ENCODE measurements around the gene ATG9B. TPM values are rescaled to one million over a fixed set of nuclear protein-coding genes. Genes with fewer than 3 reads are reported as not detected.

ATG9B gene, protein sequence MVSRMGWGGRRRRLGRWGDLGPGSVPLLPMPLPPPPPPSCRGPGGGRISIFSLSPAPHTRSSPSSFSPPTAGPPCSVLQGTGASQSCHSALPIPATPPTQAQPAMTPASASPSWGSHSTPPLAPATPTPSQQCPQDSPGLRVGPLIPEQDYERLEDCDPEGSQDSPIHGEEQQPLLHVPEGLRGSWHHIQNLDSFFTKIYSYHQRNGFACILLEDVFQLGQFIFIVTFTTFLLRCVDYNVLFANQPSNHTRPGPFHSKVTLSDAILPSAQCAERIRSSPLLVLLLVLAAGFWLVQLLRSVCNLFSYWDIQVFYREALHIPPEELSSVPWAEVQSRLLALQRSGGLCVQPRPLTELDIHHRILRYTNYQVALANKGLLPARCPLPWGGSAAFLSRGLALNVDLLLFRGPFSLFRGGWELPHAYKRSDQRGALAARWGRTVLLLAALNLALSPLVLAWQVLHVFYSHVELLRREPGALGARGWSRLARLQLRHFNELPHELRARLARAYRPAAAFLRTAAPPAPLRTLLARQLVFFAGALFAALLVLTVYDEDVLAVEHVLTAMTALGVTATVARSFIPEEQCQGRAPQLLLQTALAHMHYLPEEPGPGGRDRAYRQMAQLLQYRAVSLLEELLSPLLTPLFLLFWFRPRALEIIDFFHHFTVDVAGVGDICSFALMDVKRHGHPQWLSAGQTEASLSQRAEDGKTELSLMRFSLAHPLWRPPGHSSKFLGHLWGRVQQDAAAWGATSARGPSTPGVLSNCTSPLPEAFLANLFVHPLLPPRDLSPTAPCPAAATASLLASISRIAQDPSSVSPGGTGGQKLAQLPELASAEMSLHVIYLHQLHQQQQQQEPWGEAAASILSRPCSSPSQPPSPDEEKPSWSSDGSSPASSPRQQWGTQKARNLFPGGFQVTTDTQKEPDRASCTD
- total RNA-seq (10 to 100 TPM; 34.6 to 42.2 TPM), polyA plus RNA-seq (10 to 100 TPM in 2 of 3 donors, 1 to 10 TPM in 1; 9.2 to 39.1 (median 24.7) TPM), total RNA-seq (7.2 to 23.8 (median 10.3) reads per million in 6 experiments)

DNA sequence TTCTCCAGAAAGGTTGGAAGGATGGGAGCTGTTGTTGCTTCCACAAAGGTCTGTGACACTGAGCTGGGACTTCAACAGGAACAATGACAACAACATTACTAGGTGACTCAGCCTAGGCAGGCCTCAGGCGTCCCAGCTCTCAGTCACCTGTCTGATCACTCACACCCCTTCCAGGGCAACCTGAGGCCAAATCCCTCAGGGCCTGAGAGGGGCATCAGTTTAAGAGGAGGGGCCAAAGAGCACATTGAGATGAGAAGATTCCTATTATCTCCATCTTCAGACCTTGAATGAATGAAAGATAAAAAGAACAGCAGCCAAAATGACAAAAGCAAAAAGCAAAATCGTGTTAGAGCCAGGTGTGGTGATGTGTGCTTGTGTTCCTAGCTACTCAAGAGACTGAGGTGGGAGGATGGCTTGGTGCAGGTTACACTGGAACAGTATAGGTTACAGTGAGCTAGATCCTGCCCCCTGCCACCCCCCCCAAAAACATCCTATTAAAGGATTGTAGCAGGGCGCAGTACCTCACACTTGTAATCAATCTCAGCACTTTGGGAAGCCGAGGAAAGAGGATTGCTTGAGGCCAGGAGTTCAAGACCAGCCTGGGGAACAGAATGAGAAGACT, at the start of gene ATG9B:
Gene ATG9B (minus strand): TSS at position 60 of the 622 bp plus-strand sequence. CDS start 71 bp downstream, outside the sequence.
- DNase-seq = no peak
- POLR2A ChIA-PET = interaction anchor here (1.0 to 1.4 kb wide), 2 partner anchors 34 to 49 kb away, joined by 3 to 4 read pairs; no protein-coding TSS in a partner anchor
- no peaks in the 10 kb centered on the region for H3K36me3 Mint-ChIP-seq
- H3K9me3 Mint-ChIP-seq = no peaks in the 10 kb centered on the region
- H3K4me1 Mint-ChIP-seq = peaks cover 8 to 22% (median 19%) of the 10 kb centered on the region in 4 donors
- ATAC-seq = no peak
- H3K4me3 Mint-ChIP-seq = no peak within 1 kb of the TSS
- H3K27ac Mint-ChIP-seq = peak within 1 kb of the TSS in 7 of 10 donors; percentile 58 to 100 (median 72)
- peaks cover 0 to 8% (median 0%) of the 10 kb centered on the region in 5 donors for H3K27me3 Mint-ChIP-seq

DNA sequence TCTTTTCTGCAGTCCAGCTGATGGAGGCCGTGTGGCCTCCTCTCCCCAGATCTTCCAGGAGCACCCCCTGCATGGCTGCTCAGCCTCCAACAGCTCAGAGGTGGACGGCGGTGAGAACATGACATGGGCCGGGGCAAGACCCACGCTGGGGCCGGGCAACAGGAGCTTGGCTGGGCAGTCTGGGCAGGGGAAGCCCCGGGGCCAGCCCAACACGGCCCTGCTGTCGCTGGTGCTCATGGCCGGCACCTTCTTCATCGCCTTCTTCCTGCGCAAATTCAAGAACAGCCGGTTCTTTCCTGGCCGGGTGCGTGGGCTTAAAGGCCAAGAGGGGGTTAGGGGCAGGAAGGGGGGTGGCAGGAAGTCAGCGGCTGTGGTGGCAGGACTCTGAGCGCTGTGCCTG, 49.7 kb upstream of the ATG9B start:
- POLR2A ChIA-PET = interaction anchor here (0.6 to 1.4 kb wide), 2 partner anchors 11 to 35 kb away, joined by 4 read pairs; no protein-coding TSS in a partner anchor
- Mint-ChIP-seq H3K36me3 (peaks cover 0 to 45% (median 9%) of the 10 kb centered on the region in 3 donors), H3K4me1 (peaks cover 4 to 11% (median 9%) of the 10 kb centered on the region in 4 donors), H3K9me3 (no peaks in the 10 kb centered on the region), H3K27ac (peak overlapping the region in 1 of 10 donors; percentile 62), H3K27me3 (no peaks in the 10 kb centered on the region), H3K4me3 (no peak overlapping the region)
- no peak for ATAC-seq
- DNase-seq = no peak

DNA sequence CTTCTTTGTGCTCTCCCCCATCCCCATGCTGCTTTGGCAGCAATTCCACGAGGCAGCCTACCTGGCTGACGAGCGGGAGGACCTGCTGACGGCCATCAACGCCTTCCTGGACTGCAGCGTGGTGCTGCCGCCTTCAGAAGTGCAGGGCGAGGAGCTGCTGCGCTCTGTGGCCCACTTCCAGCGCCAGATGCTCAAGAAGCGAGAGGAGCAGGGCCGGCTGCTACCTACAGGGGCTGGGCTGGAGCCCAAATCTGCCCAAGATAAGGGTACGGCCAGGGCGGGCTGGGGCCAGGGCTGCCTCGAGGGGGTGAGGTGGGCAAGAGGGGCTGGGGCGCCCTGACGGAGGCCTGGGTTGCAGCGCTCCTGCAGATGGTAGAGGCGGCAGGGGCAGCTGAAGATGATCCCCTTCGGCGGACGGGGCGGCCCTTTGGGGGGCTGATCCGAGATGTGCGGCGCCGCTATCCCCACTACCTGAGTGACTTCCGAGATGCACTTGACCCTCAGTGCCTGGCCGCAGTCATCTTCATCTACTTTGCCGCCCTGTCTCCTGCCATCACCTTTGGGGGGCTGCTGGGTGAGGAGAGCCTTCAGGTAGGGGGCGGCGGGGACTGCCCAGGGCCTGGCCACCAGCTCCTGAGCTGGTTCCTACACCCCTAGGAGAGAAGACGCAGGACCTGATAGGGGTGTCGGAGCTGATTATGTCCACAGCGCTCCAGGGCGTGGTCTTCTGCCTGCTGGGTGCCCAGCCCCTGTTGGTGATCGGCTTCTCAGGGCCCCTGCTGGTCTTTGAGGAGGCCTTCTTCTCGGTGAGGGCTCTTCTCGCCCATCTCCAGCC, 47.0 kb upstream of the ATG9B start:
- ATAC-seq = no peak
- Mint-ChIP-seq H3K4me1 (no peaks in the 10 kb centered on the region), H3K27me3 (no peaks in the 10 kb centered on the region), H3K4me3 (no peak overlapping the region), H3K9me3 (no peaks in the 10 kb centered on the region), H3K36me3 (peaks cover 0 to 65% (median 9%) of the 10 kb centered on the region in 3 donors), H3K27ac (no peak overlapping the region)
- no peak for DNase-seq
- POLR2A ChIA-PET = interaction anchor here (0.8 kb wide), 1 partner anchor 16 kb away, joined by 3 read pairs; no protein-coding TSS in a partner anchor

DNA sequence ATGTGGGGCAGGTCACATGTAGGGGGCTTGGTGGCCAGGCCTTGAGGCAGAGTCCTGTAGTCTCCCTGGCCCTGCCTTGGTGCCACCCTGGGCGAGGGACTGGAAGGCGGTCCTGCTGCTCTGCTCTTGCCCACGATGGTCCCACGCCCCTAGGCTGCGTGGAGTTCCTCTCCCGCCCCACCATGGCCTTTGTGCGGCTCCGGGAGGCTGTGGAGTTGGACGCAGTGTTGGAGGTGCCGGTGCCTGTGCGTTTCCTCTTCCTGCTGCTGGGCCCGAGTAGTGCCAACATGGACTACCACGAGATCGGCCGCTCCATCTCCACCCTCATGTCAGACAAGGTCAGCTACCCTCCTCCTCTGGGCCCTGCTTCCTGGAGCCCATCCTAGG, 46.3 kb upstream of the ATG9B start:
- POLR2A ChIA-PET = no interaction called here
- ATAC-seq (no peak), DNase-seq (no peak)
- Mint-ChIP-seq H3K27me3 (no peaks in the 10 kb centered on the region), H3K36me3 (peaks cover 0 to 62% (median 9%) of the 10 kb centered on the region in 3 donors), H3K9me3 (no peaks in the 10 kb centered on the region), H3K4me3 (no peak overlapping the region), H3K27ac (no peak overlapping the region), H3K4me1 (no peaks in the 10 kb centered on the region)

DNA sequence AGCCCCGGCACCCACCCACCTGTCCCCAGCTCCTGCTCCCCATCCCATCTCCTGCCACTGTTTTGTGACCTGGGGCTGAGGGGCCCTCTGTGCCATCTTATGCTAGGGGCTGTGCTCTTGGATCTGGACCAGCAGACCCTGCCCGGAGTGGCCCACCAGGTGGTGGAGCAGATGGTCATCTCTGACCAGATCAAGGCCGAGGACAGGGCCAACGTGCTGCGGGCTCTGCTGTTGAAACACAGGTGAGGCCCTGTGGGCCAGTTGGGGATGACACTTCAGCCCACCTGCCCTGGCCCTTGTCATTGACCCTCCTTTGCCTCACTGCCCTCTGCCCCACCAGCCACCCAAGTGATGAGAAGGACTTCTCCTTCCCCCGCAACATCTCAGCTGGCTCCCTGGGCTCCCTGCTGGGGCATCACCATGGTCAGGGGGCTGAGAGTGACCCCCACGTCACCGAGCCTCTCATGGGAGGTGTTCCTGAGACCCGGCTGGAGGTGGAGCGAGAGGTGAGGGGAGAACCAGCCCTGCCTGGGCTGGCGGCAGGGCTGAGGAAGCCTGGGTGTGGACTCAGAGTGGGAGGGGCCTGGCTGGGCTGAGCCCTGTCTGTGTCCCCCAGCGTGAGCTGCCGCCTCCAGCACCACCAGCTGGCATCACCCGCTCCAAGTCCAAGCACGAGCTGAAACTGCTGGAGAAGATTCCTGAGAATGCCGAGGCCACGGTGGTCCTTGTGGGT, 45.7 kb upstream of the ATG9B start:
- POLR2A ChIA-PET = interaction anchor here (1.3 kb wide), 1 partner anchor 13 kb away, joined by 3 read pairs; the partner anchor contains the start of gene TMUB1
- no peak overlapping the region for H3K4me3 Mint-ChIP-seq
- peaks cover 0 to 62% (median 9%) of the 10 kb centered on the region in 3 donors for H3K36me3 Mint-ChIP-seq
- ATAC-seq (no peak), DNase-seq (no peak)
- H3K4me1 Mint-ChIP-seq = no peaks in the 10 kb centered on the region
- no peaks in the 10 kb centered on the region for H3K9me3 Mint-ChIP-seq
- no peaks in the 10 kb centered on the region for H3K27me3 Mint-ChIP-seq
- H3K27ac Mint-ChIP-seq = peak overlapping the region in 1 of 10 donors; percentile 18

DNA sequence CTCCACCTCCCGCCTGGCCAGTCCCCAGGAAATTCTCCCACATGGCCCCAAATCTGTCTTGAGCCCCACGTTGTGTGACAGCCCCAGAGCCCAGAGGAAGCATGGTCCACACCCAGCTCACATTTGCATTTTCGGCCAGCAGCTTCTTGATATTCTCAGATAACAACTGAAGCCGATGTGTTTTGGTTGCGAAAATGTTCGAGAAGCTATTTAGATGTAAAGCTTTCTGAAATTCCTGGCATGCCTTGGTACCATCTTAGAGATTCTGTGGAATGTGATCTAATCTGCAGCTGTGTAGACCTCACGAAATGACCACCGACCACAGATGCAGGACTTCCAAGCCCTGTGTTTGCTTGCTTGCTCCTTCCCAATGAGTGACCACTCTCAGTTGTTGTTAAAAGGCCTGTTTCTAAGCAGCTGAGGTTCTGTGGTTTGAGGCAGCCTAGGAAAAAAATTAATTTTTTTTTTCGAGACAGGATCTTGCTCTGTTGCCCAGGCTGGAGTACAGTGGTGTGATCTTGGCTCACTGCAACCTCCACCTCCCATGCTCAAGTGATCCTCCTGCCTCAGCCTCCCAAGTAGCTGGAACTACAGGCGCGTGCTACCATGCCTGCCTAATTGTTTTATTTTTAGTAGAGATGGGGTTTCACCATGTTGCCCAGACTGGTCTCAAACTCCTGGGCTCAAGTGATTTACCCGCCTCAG, 43.9 kb upstream of the ATG9B start:
- Mint-ChIP-seq H3K4me1 (peaks cover 0 to 2% (median 0%) of the 10 kb centered on the region in 4 donors), H3K9me3 (no peaks in the 10 kb centered on the region), H3K27ac (no peak overlapping the region), H3K4me3 (no peak overlapping the region), H3K27me3 (no peaks in the 10 kb centered on the region), H3K36me3 (peaks cover 0 to 59% (median 9%) of the 10 kb centered on the region in 3 donors)
- POLR2A ChIA-PET = interaction anchor here (1.4 kb wide), 1 partner anchor 21 kb away, joined by 3 read pairs; no protein-coding TSS in a partner anchor
- ATAC-seq (no peak), DNase-seq (no peak)

DNA sequence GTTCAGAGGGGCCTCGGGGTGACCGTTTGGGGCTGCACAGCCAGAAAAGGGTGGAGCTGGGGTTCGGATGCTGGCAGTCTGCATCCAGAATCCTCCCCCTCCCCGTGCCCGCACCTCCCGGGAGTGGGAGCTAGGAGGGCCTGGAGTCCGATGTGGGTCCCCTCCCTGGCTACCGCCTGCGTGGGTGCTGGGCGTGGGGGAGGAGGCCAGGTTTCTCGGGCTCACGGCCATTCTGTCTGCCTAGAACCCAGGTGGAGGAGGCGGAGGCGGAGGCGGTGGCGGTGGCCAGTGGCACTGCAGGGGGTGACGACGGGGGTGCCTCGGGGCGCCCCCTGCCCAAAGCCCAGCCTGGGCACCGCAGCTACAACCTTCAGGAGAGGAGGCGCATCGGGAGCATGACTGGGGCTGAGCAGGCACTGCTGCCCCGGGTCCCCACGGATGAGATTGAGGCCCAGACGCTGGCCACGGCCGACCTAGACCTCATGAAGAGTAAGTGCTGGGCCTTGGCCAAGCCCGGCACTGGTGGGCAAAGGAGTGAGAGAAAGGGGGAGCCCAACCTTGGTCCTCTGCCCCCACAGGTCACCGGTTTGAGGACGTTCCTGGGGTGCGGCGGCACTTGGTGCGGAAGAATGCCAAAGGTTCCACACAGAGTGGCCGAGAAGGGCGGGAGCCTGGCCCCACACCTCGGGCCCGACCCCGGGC, 42.1 kb upstream of the ATG9B start:
- H3K9me3 Mint-ChIP-seq = no peaks in the 10 kb centered on the region
- DNase-seq (no peak), ATAC-seq (no peak)
- no peak overlapping the region for H3K27ac Mint-ChIP-seq
- peaks cover 0 to 46% (median 6%) of the 10 kb centered on the region in 3 donors for H3K36me3 Mint-ChIP-seq
- no peaks in the 10 kb centered on the region for H3K27me3 Mint-ChIP-seq
- no peak overlapping the region for H3K4me3 Mint-ChIP-seq
- H3K4me1 Mint-ChIP-seq = peaks cover 3 to 8% (median 5%) of the 10 kb centered on the region in 4 donors
- POLR2A ChIA-PET = interaction anchor here (1.0 to 1.4 kb wide), 2 partner anchors 20 to 39 kb away, joined by 3 read pairs; no protein-coding TSS in a partner anchor

DNA sequence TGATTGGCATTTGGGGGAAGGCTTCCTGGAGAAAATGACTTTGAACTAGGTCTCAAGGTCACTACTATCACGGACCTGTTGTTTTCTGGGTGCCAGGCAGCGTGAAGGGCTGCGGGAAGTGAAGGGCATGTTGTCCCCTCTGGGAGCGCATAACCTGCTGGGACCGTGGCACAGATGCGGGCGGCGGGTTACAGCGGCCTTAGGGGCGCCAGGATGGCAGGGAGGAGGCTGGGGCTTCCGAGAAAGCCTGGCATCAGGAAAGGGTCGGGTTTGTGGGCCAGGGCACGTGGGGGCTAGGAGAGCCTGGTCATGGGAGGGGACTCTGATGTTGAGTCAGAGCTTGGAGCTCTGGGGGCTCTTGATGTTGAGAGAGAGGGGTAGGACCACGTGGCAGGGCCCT, 41.2 kb upstream of the ATG9B start:
- peaks cover 0 to 43% (median 6%) of the 10 kb centered on the region in 3 donors for H3K36me3 Mint-ChIP-seq
- H3K9me3 Mint-ChIP-seq = no peaks in the 10 kb centered on the region
- peak overlapping the region in 1 of 10 donors; percentile 46 for H3K27ac Mint-ChIP-seq
- H3K27me3 Mint-ChIP-seq = no peaks in the 10 kb centered on the region
- POLR2A ChIA-PET = interaction anchor here (1.0 kb wide), 1 partner anchor 40 kb away, joined by 3 read pairs; no protein-coding TSS in a partner anchor
- no peak overlapping the region for H3K4me3 Mint-ChIP-seq
- ATAC-seq = no peak
- peaks cover 7 to 17% (median 12%) of the 10 kb centered on the region in 4 donors for H3K4me1 Mint-ChIP-seq
- no peak for DNase-seq

DNA sequence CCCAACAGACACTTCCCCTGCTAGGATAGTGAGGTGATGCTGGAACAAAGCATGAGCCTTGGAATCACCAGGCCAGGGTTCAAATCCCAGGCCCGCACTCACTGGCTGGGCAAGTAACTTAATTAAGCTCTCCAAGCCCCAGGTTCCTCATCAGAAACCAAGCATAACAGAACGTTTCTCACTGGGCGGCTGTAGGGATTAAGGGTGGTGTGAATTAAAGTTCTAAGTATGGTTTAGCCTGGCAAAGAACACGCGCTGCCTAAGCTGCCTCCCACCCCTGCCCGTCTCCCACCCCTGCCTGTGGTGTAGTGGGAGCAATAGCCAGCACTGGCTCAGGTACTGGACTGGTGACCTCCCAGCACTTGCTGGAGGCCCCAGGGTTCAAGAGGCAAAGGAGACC, 40.7 kb upstream of the ATG9B start:
- Mint-ChIP-seq H3K9me3 (no peaks in the 10 kb centered on the region), H3K27me3 (no peaks in the 10 kb centered on the region), H3K36me3 (peaks cover 0 to 41% (median 6%) of the 10 kb centered on the region in 3 donors), H3K4me3 (no peak overlapping the region), H3K27ac (no peak overlapping the region), H3K4me1 (peaks cover 7 to 21% (median 17%) of the 10 kb centered on the region in 4 donors)
- DNase-seq = no peak
- ATAC-seq = no peak
- POLR2A ChIA-PET = no interaction called here

DNA sequence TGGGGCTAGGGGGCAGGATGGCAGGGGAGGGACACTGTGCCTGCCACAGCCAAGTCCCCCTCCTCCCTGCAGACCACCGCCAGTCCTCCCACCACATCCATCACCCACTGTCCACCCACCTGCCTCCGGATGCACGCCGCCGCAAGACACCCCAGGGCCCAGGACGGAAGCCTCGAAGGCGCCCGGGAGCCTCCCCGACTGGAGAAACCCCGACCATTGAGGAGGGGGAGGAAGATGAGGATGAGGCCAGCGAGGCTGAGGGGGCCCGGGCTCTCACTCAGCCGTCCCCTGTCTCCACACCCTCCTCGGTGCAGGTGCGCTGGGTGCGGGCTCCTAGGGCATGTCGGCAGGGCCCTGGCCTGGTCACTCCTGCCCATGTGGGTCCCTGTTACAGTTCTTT, 40.2 kb upstream of the ATG9B start:
- H3K27ac Mint-ChIP-seq = no peak overlapping the region
- no peaks in the 10 kb centered on the region for H3K9me3 Mint-ChIP-seq
- peaks cover 7 to 22% (median 19%) of the 10 kb centered on the region in 4 donors for H3K4me1 Mint-ChIP-seq
- DNase-seq = no peak
- H3K36me3 Mint-ChIP-seq = peaks cover 0 to 38% (median 4%) of the 10 kb centered on the region in 3 donors
- no peak overlapping the region for H3K4me3 Mint-ChIP-seq
- POLR2A ChIA-PET = no interaction called here
- no peak for ATAC-seq
- no peaks in the 10 kb centered on the region for H3K27me3 Mint-ChIP-seq
